ENCODE data around the gene CRTC1.

DNA sequence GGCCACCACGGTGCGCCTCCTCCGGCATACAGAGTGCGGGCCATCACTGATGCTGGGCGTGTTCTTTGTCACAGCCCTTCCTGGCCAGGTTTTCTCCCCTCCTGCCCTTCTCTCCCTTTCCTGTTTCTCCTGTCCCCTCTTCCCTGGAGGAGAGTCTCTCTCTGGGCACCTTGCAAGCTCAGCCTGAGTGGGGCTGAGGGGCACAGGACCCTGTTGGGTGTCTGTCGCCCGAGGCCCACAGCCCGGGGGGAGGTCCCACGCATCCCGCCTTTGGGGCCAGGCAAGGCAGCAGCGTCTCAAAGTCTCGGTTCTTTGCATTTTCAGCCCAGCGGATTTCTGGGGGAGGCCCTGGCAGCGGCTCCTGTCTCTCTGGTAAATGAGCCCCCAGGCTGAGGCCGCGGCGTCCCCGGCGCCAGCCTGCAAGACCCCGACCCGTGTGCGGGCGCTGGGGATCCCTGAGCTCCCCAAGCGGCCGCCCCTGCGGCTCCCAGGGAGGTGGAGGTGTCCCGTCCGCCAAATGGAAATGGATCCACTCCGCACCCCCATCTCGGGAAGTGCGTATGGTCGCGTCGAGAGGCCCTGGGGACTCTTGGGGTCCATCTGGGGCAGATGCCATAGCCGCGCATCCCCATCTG lies 60.4 kb downstream of the CRTC1 start:
- TF ChIP-seq, protein P1, sequence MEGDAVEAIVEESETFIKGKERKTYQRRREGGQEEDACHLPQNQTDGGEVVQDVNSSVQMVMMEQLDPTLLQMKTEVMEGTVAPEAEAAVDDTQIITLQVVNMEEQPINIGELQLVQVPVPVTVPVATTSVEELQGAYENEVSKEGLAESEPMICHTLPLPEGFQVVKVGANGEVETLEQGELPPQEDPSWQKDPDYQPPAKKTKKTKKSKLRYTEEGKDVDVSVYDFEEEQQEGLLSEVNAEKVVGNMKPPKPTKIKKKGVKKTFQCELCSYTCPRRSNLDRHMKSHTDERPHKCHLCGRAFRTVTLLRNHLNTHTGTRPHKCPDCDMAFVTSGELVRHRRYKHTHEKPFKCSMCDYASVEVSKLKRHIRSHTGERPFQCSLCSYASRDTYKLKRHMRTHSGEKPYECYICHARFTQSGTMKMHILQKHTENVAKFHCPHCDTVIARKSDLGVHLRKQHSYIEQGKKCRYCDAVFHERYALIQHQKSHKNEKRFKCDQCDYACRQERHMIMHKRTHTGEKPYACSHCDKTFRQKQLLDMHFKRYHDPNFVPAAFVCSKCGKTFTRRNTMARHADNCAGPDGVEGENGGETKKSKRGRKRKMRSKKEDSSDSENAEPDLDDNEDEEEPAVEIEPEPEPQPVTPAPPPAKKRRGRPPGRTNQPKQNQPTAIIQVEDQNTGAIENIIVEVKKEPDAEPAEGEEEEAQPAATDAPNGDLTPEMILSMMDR (IDR thresholded peaks at IDR 0.05; ENCODE audit: low read length) = no peak
- TF ChIP-seq EZH2 (optimal IDR thresholded peaks at IDR 0.05; ENCODE audit: low read depth, low read length) = no peak
- no peak for TF ChIP-seq EZH2phosphoT487 (IDR thresholded peaks at IDR 0.05; ENCODE audit: low read length)

Measured in MM.1S (cell line).